ENCODE results near the gene STEAP2. TPM values are rescaled to one million over a fixed set of nuclear protein-coding genes. Genes with fewer than 3 reads are reported as not detected.

The STEAP2 gene
- total RNA-seq, 1 experiment from 2014 or later: 0.68 TPM

DNA sequence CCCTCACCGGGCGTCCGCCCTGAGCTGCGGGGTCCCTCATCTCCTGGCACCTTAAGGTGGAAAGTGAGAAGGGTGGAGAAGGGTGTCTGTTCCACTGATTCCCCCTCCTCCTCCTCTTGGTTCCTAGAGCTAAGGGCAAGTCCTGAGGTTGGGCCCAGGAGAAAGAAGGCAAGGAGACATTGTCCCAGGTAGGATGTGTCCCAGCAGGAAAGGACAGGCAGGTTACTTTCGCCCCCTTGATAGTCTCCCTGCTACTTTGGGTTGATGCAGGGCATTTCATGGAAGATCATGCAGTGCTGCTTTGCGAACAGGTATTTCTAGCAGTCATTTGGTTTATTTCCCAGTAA lies 582 bp downstream of the STEAP2 start:
- Mint-ChIP-seq H3K27me3 (ENCODE audit: insufficient read depth, unreplicated experiment) (no peaks in the 10 kb centered on the region), H3K27ac (ENCODE audit: low read depth, unreplicated experiment) (no peak overlapping the region), H3K4me3 (ENCODE audit: unreplicated experiment) (no peak overlapping the region), H3K36me3 (ENCODE audit: insufficient read depth, unreplicated experiment) (no peaks in the 10 kb centered on the region), H3K9me3 (ENCODE audit: unreplicated experiment) (no peaks in the 10 kb centered on the region), H3K4me1 (ENCODE audit: insufficient read depth, unreplicated experiment) (peaks cover 4% of the 10 kb centered on the region)
- intact Hi-C loops (cut with micrococcal nuclease): no loop called here
- peak; percentile 26 for DNase-seq (ENCODE audit: unreplicated experiment)
- ChIA-PET CTCF (interaction anchor here (0.5 to 3.5 kb wide), 26 partner anchors 12 to 1102 kb away, joined by 3 to 24 read pairs (median 4); partner anchors contain the start of gene STEAP1), POLR2A (interaction anchor here (0.5 to 2.0 kb wide), 7 partner anchors 14 to 681 kb away, joined by 3 to 6 read pairs (median 3); partner anchors contain the start of gene STEAP1)
- TF ChIP-seq, protein P1, sequence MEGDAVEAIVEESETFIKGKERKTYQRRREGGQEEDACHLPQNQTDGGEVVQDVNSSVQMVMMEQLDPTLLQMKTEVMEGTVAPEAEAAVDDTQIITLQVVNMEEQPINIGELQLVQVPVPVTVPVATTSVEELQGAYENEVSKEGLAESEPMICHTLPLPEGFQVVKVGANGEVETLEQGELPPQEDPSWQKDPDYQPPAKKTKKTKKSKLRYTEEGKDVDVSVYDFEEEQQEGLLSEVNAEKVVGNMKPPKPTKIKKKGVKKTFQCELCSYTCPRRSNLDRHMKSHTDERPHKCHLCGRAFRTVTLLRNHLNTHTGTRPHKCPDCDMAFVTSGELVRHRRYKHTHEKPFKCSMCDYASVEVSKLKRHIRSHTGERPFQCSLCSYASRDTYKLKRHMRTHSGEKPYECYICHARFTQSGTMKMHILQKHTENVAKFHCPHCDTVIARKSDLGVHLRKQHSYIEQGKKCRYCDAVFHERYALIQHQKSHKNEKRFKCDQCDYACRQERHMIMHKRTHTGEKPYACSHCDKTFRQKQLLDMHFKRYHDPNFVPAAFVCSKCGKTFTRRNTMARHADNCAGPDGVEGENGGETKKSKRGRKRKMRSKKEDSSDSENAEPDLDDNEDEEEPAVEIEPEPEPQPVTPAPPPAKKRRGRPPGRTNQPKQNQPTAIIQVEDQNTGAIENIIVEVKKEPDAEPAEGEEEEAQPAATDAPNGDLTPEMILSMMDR (IDR thresholded peaks at IDR 0.05; ENCODE audit: unreplicated experiment): no peak
- no TSS peak for BruUV-seq (replicated peaks)

DNA sequence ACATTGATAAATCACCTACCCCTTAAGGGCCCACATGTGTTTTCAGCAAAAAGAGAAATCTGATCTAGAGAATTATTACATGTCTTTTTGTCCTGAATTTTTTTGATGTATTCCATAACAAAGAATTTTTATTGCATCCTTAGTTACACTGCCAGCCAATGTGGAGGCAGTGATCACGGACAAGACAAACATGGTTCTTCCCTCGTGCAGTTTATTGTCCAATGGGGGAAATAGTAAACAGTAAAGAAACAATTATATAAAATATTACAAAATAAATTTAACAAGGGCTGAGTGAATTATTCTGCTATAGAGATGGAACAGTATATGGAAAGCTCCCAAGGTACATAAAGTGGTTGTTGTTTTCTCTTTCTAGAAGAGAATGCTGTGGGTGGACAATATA lies 2.0 kb downstream of the STEAP2 start:
- no peak overlapping the region for H3K27ac Mint-ChIP-seq (ENCODE audit: low read depth, unreplicated experiment)
- CTCF ChIA-PET: interaction anchor here (0.6 to 3.5 kb wide), 4 partner anchors 15 to 60 kb away, joined by 4 to 24 read pairs (median 4); partner anchors contain the start of gene STEAP1
- intact Hi-C loops (cut with micrococcal nuclease): no loop called here

DNA sequence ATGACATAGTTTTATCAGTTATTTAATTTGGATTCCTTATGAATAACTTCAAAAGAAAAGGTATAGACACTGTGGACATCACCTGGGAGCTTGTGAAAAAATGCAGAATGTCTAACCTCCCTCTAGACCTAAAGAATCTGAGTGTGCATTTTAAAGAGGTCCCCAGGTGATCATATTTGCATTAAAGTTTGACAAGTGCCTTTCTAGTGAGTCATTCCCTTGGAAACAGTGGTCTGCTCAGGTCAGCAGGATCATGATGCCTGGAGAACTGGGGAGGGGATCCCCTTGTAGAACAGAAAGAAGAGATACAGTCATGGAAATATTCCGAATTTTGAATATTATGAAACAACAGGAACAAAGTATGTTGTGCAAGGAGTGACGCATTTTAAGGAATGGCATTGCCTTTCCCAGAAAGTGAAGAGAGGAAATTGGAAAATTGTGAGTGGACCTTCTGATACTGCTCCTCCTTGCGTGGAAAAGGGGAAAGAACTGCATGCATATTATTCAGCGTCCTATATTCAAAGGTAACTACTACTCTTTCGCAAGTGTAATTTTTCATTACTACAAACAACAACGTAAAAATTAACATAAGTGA lies 4.6 kb downstream of the STEAP2 start:
- ChIA-PET POLR2A (no interaction called here), CTCF (interaction anchor here (1.2 kb wide), 1 partner anchor 44 kb away, joined by 6 read pairs; no protein-coding TSS in a partner anchor)
- Mint-ChIP-seq H3K27ac (ENCODE audit: low read depth, unreplicated experiment) (no peak overlapping the region), H3K9me3 (ENCODE audit: unreplicated experiment) (no peaks in the 10 kb centered on the region), H3K27me3 (ENCODE audit: insufficient read depth, unreplicated experiment) (peaks cover 17% of the 10 kb centered on the region), H3K4me1 (ENCODE audit: insufficient read depth, unreplicated experiment) (peaks cover 4% of the 10 kb centered on the region), H3K4me3 (ENCODE audit: unreplicated experiment) (no peak overlapping the region), H3K36me3 (ENCODE audit: insufficient read depth, unreplicated experiment) (no peaks in the 10 kb centered on the region)
- peak; percentile 77 for DNase-seq (ENCODE audit: unreplicated experiment)
- TF ChIP-seq, protein P1 (IDR thresholded peaks at IDR 0.05; ENCODE audit: unreplicated experiment): no peak
- intact Hi-C loops (cut with micrococcal nuclease): no loop called here
- no TSS peak for BruUV-seq (replicated peaks)

More for the DNA sequence above, 2.0 kb downstream of the STEAP2 start:
- no TSS peak for BruUV-seq (replicated peaks)
- H3K36me3 Mint-ChIP-seq (ENCODE audit: insufficient read depth, unreplicated experiment): no peaks in the 10 kb centered on the region
- TF ChIP-seq, protein P1 (IDR thresholded peaks at IDR 0.05; ENCODE audit: unreplicated experiment): no peak
- no peak overlapping the region for H3K4me3 Mint-ChIP-seq (ENCODE audit: unreplicated experiment)
- no peak for DNase-seq (ENCODE audit: unreplicated experiment)
- POLR2A ChIA-PET: interaction anchor here (0.7 kb wide), 1 partner anchor 22 kb away, joined by 5 read pairs; no protein-coding TSS in a partner anchor
- H3K27me3 Mint-ChIP-seq (ENCODE audit: insufficient read depth, unreplicated experiment): no peaks in the 10 kb centered on the region
- no peaks in the 10 kb centered on the region for H3K9me3 Mint-ChIP-seq (ENCODE audit: unreplicated experiment)
- H3K4me1 Mint-ChIP-seq (ENCODE audit: insufficient read depth, unreplicated experiment): peaks cover 4% of the 10 kb centered on the region

DNA sequence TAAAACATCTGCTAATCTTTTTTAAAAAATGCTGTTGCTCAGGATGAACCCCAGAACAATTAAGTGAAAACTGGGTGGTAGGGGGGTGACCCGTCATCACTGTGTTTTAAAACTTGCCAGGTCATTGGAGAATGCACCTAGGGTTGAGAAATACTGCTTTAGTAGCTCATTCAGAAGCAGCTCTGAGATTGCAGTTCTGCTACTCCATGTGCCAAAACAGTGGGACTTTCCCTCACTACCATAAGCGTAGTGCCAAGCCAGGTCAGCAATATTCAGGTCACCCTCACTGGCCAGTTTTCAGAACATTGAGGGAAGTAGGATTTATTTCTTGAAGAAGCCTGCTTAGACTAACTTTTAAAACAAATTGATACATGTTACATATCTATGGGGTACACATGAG lies 5.2 kb downstream of the STEAP2 start:
- CTCF ChIA-PET: no interaction called here
- no peak overlapping the region for H3K4me3 Mint-ChIP-seq (ENCODE audit: unreplicated experiment)
- intact Hi-C loops (cut with micrococcal nuclease): no loop called here
- POLR2A ChIA-PET: no interaction called here
- BruUV-seq (replicated peaks): no TSS peak
- no peak overlapping the region for H3K27ac Mint-ChIP-seq (ENCODE audit: low read depth, unreplicated experiment)
- H3K36me3 Mint-ChIP-seq (ENCODE audit: insufficient read depth, unreplicated experiment): no peaks in the 10 kb centered on the region
- H3K27me3 Mint-ChIP-seq (ENCODE audit: insufficient read depth, unreplicated experiment): peaks cover 17% of the 10 kb centered on the region
- no peaks in the 10 kb centered on the region for H3K9me3 Mint-ChIP-seq (ENCODE audit: unreplicated experiment)
- TF ChIP-seq, protein P1 (IDR thresholded peaks at IDR 0.05; ENCODE audit: unreplicated experiment): no peak
- H3K4me1 Mint-ChIP-seq (ENCODE audit: insufficient read depth, unreplicated experiment): peaks cover 4% of the 10 kb centered on the region
- DNase-seq (ENCODE audit: unreplicated experiment): peak; percentile 74

Data from MCF 10A (cell line).